GM23338 (cell line): ENCODE data around the gene METTL17. TPM values are rescaled to one million over a fixed set of nuclear protein-coding genes. Genes with fewer than 3 reads are reported as not detected.

ENCODE experiments used
- ATAC-seq: fragments of 200-7000 bp; cut with Tn5 transposase; 3 replicates; pipeline ENCODE4 v1.9.1; 2020
- DNase-seq: peaks from one replicate; pipeline ENCODE4 v3.0.0-alpha.2; 2015; ENCODE audit warnings: low spot score
- H2AFZ ChIP-seq: fragments of 200-600 bp; sonication (generic); 2 replicates; pipeline ENCODE4 v1.8.0; 2016; ENCODE audit warnings: antibody characterized with exemption, mild to moderate bottlenecking, moderate library complexity
- H3F3A ChIP-seq: fragments of 200-600 bp; sonication (generic); replicated peaks from 2 replicates; pipeline ENCODE4 v1.8.0; 2017; ENCODE audit warnings: antibody characterized with exemption, mixed run types, low read depth
- H3K27ac ChIP-seq: fragments of 200-600 bp; sonication (generic); 2 replicates; pipeline ENCODE4 v1.6.1; 2016; ENCODE audit warnings: low read depth
- H3K27me3 ChIP-seq: fragments of 200-600 bp; sonication (generic); 2 replicates; pipeline ENCODE4 v1.8.0; 2016; ENCODE audit warnings: mild to moderate bottlenecking, mixed run types, moderate library complexity; ENCODE audit not compliant: insufficient read depth
- H3K36me3 ChIP-seq: fragments of 200-600 bp; sonication (generic); 2 replicates; pipeline ENCODE4 v1.8.0; 2016; ENCODE audit warnings: mild to moderate bottlenecking; ENCODE audit not compliant: insufficient read depth
- H3K4me1 ChIP-seq: fragments of 200-600 bp; sonication (generic); 2 replicates; pipeline ENCODE4 v1.8.0; 2016; ENCODE audit warnings: mild to moderate bottlenecking, moderate library complexity; ENCODE audit not compliant: insufficient read depth
- H3K4me2 ChIP-seq: fragments of 200-600 bp; sonication (generic); 2 replicates; pipeline ENCODE4 v1.7.1; 2017; ENCODE audit warnings: mixed run types
- H3K4me3 ChIP-seq: fragments of 200-600 bp; sonication (generic); 2 replicates; pipeline ENCODE4 v1.6.1; 2016; ENCODE audit warnings: mixed run types
- H3K79me2 ChIP-seq: fragments of 200-600 bp; sonication (generic); replicated peaks from 2 replicates; pipeline ENCODE4 v1.8.0; 2017; ENCODE audit warnings: mild to moderate bottlenecking; ENCODE audit not compliant: insufficient read depth
- H3K9me2 ChIP-seq: fragments of 200-600 bp; sonication (generic); 2 replicates; pipeline ENCODE4 v1.8.0; 2017; ENCODE audit not compliant: insufficient read depth
- H4K20me1 ChIP-seq: fragments of 200-600 bp; sonication (generic); replicated peaks from 2 replicates; pipeline ENCODE4 v1.8.0; 2017; ENCODE audit warnings: mild to moderate bottlenecking; ENCODE audit not compliant: insufficient read depth
- H3K27ac Mint-ChIP-seq: 2 replicates; pipeline ENCODE4 v1.8.0; 2020; ENCODE audit warnings: inconsistent platforms, mild to moderate bottlenecking, moderate library complexity, mixed read lengths
- H3K27me3 Mint-ChIP-seq: 3 replicates; pipeline ENCODE4 v1.8.0; 2022; ENCODE audit warnings: low read depth, mild to moderate bottlenecking, moderate library complexity, mixed read lengths, inconsistent platforms; ENCODE audit not compliant: insufficient read depth, poor library complexity
- H3K36me3 Mint-ChIP-seq: 3 replicates; pipeline ENCODE4 v1.8.0; 2021; ENCODE audit warnings: low read depth, mild to moderate bottlenecking, inconsistent platforms, moderate library complexity, mixed read lengths
- H3K4me1 Mint-ChIP-seq: 3 replicates; pipeline ENCODE4 v1.8.0; 2020; ENCODE audit warnings: mild to moderate bottlenecking, inconsistent platforms, mixed read lengths
- H3K4me3 Mint-ChIP-seq: 3 replicates; pipeline ENCODE4 v1.8.0; 2021; ENCODE audit warnings: moderate library complexity, mild to moderate bottlenecking, inconsistent platforms, mixed read lengths
- H3K9me3 Mint-ChIP-seq: 3 replicates; pipeline ENCODE4 v1.8.0; 2020; ENCODE audit warnings: moderate library complexity, mild to moderate bottlenecking, inconsistent platforms, mixed read lengths
- CREB1 ChIP-seq: fragments of 250-450 bp; sonication (Bioruptor Pico); IDR thresholded peaks from 2 replicates; pipeline ENCODE4 v1.5.0; 2020; ENCODE audit warnings: low read depth, mild to moderate bottlenecking, moderate library complexity
- CTCF ChIP-seq, 2 experiments: fragments of 200-600 bp in 1 of 2; sonication (generic) in 1 of 2; conservative IDR thresholded peaks; 2 replicates each; pipeline versions ENCODE4 v1.5.1 to v1.6.1; 2016 to 2017; ENCODE audit warnings: antibody characterized with exemption in 2 of 2, low read depth in 2 of 2, mild to moderate bottlenecking in 2 of 2, moderate library complexity in 1 of 2
- ETS1 ChIP-seq: IDR thresholded peaks from 2 replicates; pipeline ENCODE4 v1.6.1; 2016; ENCODE audit warnings: antibody characterized with exemption
- EZH2 ChIP-seq: fragments of 200-600 bp; sonication (generic); IDR thresholded peaks from one replicate; pipeline ENCODE4 v1.8.0; 2017; ENCODE audit warnings: antibody characterized with exemption, mild to moderate bottlenecking, low read depth; ENCODE audit not compliant: unreplicated experiment
- EZH2phosphoT487 ChIP-seq: fragments of 200-600 bp; sonication (generic); IDR thresholded peaks from one replicate; pipeline ENCODE4 v1.8.1; 2018; ENCODE audit warnings: antibody characterized with exemption; ENCODE audit not compliant: unreplicated experiment
- JUNB ChIP-seq: IDR thresholded peaks from one replicate; pipeline ENCODE4 v1.6.1; 2016; ENCODE audit warnings: antibody characterized with exemption; ENCODE audit not compliant: unreplicated experiment
- NANOG ChIP-seq: IDR thresholded peaks from 2 replicates; pipeline ENCODE4 v1.6.1; 2016; ENCODE audit warnings: antibody characterized with exemption, borderline replicate concordance
- POLR2AphosphoS5 ChIP-seq: IDR thresholded peaks from 2 replicates; pipeline ENCODE4 v1.6.1; 2016; ENCODE audit warnings: antibody characterized with exemption, low read depth
- REST ChIP-seq: IDR thresholded peaks from one replicate; pipeline ENCODE4 v1.6.1; 2018; ENCODE audit warnings: antibody characterized with exemption; ENCODE audit not compliant: unreplicated experiment
- STAT1 ChIP-seq: IDR thresholded peaks from one replicate; pipeline ENCODE4 v1.6.1; 2016; ENCODE audit warnings: antibody characterized with exemption; ENCODE audit not compliant: unreplicated experiment
- ZNF114 ChIP-seq: fragments of 250-450 bp; sonication (Bioruptor Pico); IDR thresholded peaks from 2 replicates; pipeline ENCODE4 v1.5.0; 2020; ENCODE audit warnings: mild to moderate bottlenecking, moderate library complexity
- ZNF331 ChIP-seq: fragments of 250-450 bp; sonication (Bioruptor Pico); IDR thresholded peaks from 2 replicates; pipeline ENCODE4 v1.5.0; 2020; ENCODE audit warnings: low read depth, mild to moderate bottlenecking, moderate library complexity
- ZNF462 ChIP-seq: fragments of 250-450 bp; sonication (Bioruptor Pico); IDR thresholded peaks from 2 replicates; pipeline ENCODE4 v1.5.0; 2020; ENCODE audit warnings: mild to moderate bottlenecking, moderate library complexity
- polyA plus RNA-seq: library from polyadenylated mRNA; unstranded; fragments of >200 nt; fragmentation: Nextera tagmentation; extraction: Ambion mirVana; gene quantifications from 2 replicates; pipeline ENCODE4 v1.2.1, GENCODE V29; 2016
- total RNA-seq: library from RNA; depleted of rRNA; stranded (reverse); fragments of >200 nt; shearing (Covaris generic); gene quantifications from 2 replicates; pipeline ENCODE4 v1.2.3, GENCODE V29; 2014

Gene METTL17
- total and polyA plus RNA-seq, 2 experiments from 2014 or later: 74.9 to 156 TPM

- TF ChIP-seq ETS1: no peak
- no peak for TF ChIP-seq ZNF331 (CRISPR knock-in tag)
- TF ChIP-seq JUNB: no peak
- no peak for TF ChIP-seq NANOG
- TF ChIP-seq POLR2AphosphoS5: no peak
- no peak for TF ChIP-seq CTCF (conservative IDR thresholded peaks at IDR 0.05; ENCODE audit: low read depth in 2 of 2)
- no peak for TF ChIP-seq STAT1
- TF ChIP-seq EZH2phosphoT487: no peak
- no peak for TF ChIP-seq ZNF462 (CRISPR knock-in tag)
- no peak for TF ChIP-seq ZNF114 (CRISPR knock-in tag)
- no peak for TF ChIP-seq REST
- TF ChIP-seq EZH2: no peak
- TF ChIP-seq CREB1 (CRISPR knock-in tag): no peak
- Histone ChIP-seq H3K36me3 (peaks cover 19% of the 10 kb centered on the region), H3K27me3 (no peaks in the 10 kb centered on the region), H3K79me2 (no peaks in the 10 kb centered on the region), H3K4me2 (no peak overlapping the region), H3K9me2 (no peaks in the 10 kb centered on the region), H2AFZ (no peak overlapping the region), H3F3A (0 out of 2 replicates have a peak, but pooled peaks cover 4% of the 10 kb centered on the region), H3K27ac (no peak overlapping the region), H3K4me3 (no peak overlapping the region), H4K20me1 (no peaks in the 10 kb centered on the region), H3K4me1 (peaks cover 6% of the 10 kb centered on the region)
- no peak for ATAC-seq
- Mint-ChIP-seq H3K36me3 (peaks cover 21% of the 10 kb centered on the region), H3K9me3 (no peaks in the 10 kb centered on the region), H3K4me1 (peaks cover 23% of the 10 kb centered on the region), H3K27me3 (peaks cover 2% of the 10 kb centered on the region), H3K4me3 (no peak overlapping the region), H3K27ac (no peak overlapping the region)
- DNase-seq: no peak
Measured at GRCh38 chr14:20999591-20999990, 9.8 kb downstream of the METTL17 start.
